Endodermal cell (in vitro differentiated cells): ENCODE data around the gene CELSR2. TPM values are rescaled to one million over a fixed set of nuclear protein-coding genes. Genes with fewer than 3 reads are reported as not detected.

Source experiments
- DNase-seq: peaks from one replicate; pipeline ENCODE4 v3.0.0-alpha.2; 2017
- H3K27ac ChIP-seq: 2 replicates; pipeline ENCODE4 v1.5.1; 2013; ENCODE audit warnings: mild to moderate bottlenecking, low read depth, low read length, moderate library complexity
- H3K27me3 ChIP-seq: 2 replicates; pipeline ENCODE4 v1.6.1; 2013; ENCODE audit warnings: mild to moderate bottlenecking, low read length, moderate library complexity; ENCODE audit not compliant: insufficient read depth, control insufficient read depth, poor library complexity, severe bottlenecking
- H3K36me3 ChIP-seq: 2 replicates; pipeline ENCODE4 v1.7.0; 2013; ENCODE audit warnings: mild to moderate bottlenecking, low read length, moderate library complexity; ENCODE audit not compliant: control insufficient read depth, insufficient read depth
- H3K4me1 ChIP-seq: one replicate; pipeline ENCODE4 v1.7.0; 2013; ENCODE audit warnings: low read length; ENCODE audit not compliant: control insufficient read depth, insufficient read depth
- H3K4me3 ChIP-seq: 2 replicates; pipeline ENCODE4 v1.5.1; 2013; ENCODE audit warnings: mild to moderate bottlenecking, low read length, moderate library complexity
- H3K9ac ChIP-seq: 2 replicates; pipeline ENCODE4 v1.6.1; 2013; ENCODE audit warnings: mild to moderate bottlenecking, low read length, moderate library complexity; ENCODE audit not compliant: poor library complexity, severe bottlenecking; ENCODE audit errors: extremely low read depth
- H3K9me3 ChIP-seq: 2 replicates; pipeline ENCODE4 v1.6.1; 2013; ENCODE audit warnings: mild to moderate bottlenecking, low read length, moderate library complexity; ENCODE audit not compliant: control insufficient read depth
- H3K27ac Mint-ChIP-seq: 2 replicates; pipeline ENCODE4 v1.8.0; 2020; ENCODE audit warnings: mixed read lengths
- H3K27me3 Mint-ChIP-seq: 2 replicates; pipeline ENCODE4 v1.8.0; 2021; ENCODE audit warnings: mild to moderate bottlenecking, mixed read lengths; ENCODE audit not compliant: insufficient read depth
- H3K36me3 Mint-ChIP-seq: 2 replicates; pipeline ENCODE4 v1.8.0; 2020; ENCODE audit warnings: low read depth, mixed read lengths
- H3K4me1 Mint-ChIP-seq: 2 replicates; pipeline ENCODE4 v1.8.0; 2020; ENCODE audit warnings: mixed read lengths
- H3K4me3 Mint-ChIP-seq: 2 replicates; pipeline ENCODE4 v1.8.0; 2020; ENCODE audit warnings: mild to moderate bottlenecking, moderate library complexity, mixed read lengths
- H3K9me3 Mint-ChIP-seq: 2 replicates; pipeline ENCODE4 v1.8.0; 2020; ENCODE audit warnings: mild to moderate bottlenecking, mixed read lengths
- CTCF ChIP-seq: fragments of 200-600 bp; sonication (generic); conservative IDR thresholded peaks from 2 replicates; pipeline ENCODE4 v1.5.0; 2021; ENCODE audit warnings: antibody characterized with exemption, mild to moderate bottlenecking
- WGBS, 2 experiments: methylation state at CpG; one replicate each; pipeline versions ENCODE4 v1.1.5 to v1.1.7; 2013; ENCODE audit warnings: missing lambda C conversion rate in 2 of 2, mixed read lengths in 1 of 2; ENCODE audit not compliant: insufficient coverage in 1 of 2, insufficient read length in 1 of 2; 5-methylcytosine and 5-hydroxymethylcytosine counted together
- total RNA-seq, 2 donors: library from RNA; stranded (reverse); fragmentation: NEBNext Ultra II Directional in 1 of 2; extraction: Animal tissue kit (Norgen Biotek cat#: 25700) in 1 of 2; gene quantifications; 2 replicates in 1 of 2; 3 replicates in 1 of 2; pipeline ENCODE4 v1.2.1, GENCODE V29; 2021

Gene CELSR2
- total RNA-seq, 2 donors from 2014 or later, result 16.1 to 20.2 TPM

- peaks cover 61% of the 10 kb centered on the region for H3K36me3 ChIP-seq
- H3K9me3 ChIP-seq, result no peaks in the 10 kb centered on the region
- Mint-ChIP-seq H3K9me3 (no peaks in the 10 kb centered on the region), H3K4me1 (peaks cover 24% of the 10 kb centered on the region), H3K36me3 (peaks cover 50% of the 10 kb centered on the region), H3K27me3 (no peaks in the 10 kb centered on the region), H3K27ac (peak overlapping the region; percentile 75), H3K4me3 (peak overlapping the region; percentile 42)
- TF ChIP-seq CTCF, result no peak
- H3K27me3 ChIP-seq, result no peaks in the 10 kb centered on the region
- H3K4me3 ChIP-seq, result peak overlapping the region; percentile 0
- 15 to 19% methylated on average over 11 to 13 of the region's 13 CpGs for WGBS, 2 experiments
- H3K27ac ChIP-seq, result peak overlapping the region; percentile 95
- no peak overlapping the region for H3K9ac ChIP-seq
- peak; percentile 94 for DNase-seq
- H3K4me1 ChIP-seq, result peaks cover 4% of the 10 kb centered on the region
These were observed 19.7 kb upstream of the CELSR2 start for GRCh38 chr1:109229531-109230127.

- no peak overlapping the region for H3K27ac Mint-ChIP-seq
- H3K27me3 ChIP-seq, result no peaks in the 10 kb centered on the region
- no peaks in the 10 kb centered on the region for H3K9me3 Mint-ChIP-seq
- H3K36me3 ChIP-seq, result peaks cover 72% of the 10 kb centered on the region
- H3K27me3 Mint-ChIP-seq, result no peaks in the 10 kb centered on the region
- H3K36me3 Mint-ChIP-seq, result peaks cover 57% of the 10 kb centered on the region
- H3K9me3 ChIP-seq, result no peaks in the 10 kb centered on the region
- no peak overlapping the region for H3K4me3 ChIP-seq
- H3K27ac ChIP-seq, result no peak overlapping the region
- H3K4me3 Mint-ChIP-seq, result no peak overlapping the region
- no peak for DNase-seq
- peaks cover 24% of the 10 kb centered on the region for H3K4me1 Mint-ChIP-seq
- WGBS, 2 experiments, result 94 to 98% methylated on average over 3 of the region's 3 CpGs
- H3K4me1 ChIP-seq, result peaks cover 4% of the 10 kb centered on the region
- no peak overlapping the region for H3K9ac ChIP-seq
- TF ChIP-seq CTCF, result no peak
These were observed 18.3 kb upstream of the CELSR2 start for GRCh38 chr1:109231066-109231465.

- Histone ChIP-seq H3K4me1 (peaks cover 7% of the 10 kb centered on the region), H3K27ac (no peak overlapping the region), H3K4me3 (no peak overlapping the region), H3K36me3 (peaks cover 85% of the 10 kb centered on the region), H3K27me3 (no peaks in the 10 kb centered on the region), H3K9me3 (no peaks in the 10 kb centered on the region), H3K9ac (no peak overlapping the region)
- Mint-ChIP-seq H3K36me3 (peaks cover 61% of the 10 kb centered on the region), H3K4me1 (peaks cover 15% of the 10 kb centered on the region), H3K27ac (no peak overlapping the region), H3K4me3 (no peak overlapping the region), H3K9me3 (no peaks in the 10 kb centered on the region), H3K27me3 (no peaks in the 10 kb centered on the region)
- no peak for DNase-seq
- TF ChIP-seq CTCF, result no peak
- WGBS, 2 experiments, result 94 to 98% methylated on average over 7 of the region's 7 CpGs
These were observed 14.2 kb upstream of the CELSR2 start for GRCh38 chr1:109235137-109235536.
